Measurements from ENCODE around the gene C1orf74.

DNA sequence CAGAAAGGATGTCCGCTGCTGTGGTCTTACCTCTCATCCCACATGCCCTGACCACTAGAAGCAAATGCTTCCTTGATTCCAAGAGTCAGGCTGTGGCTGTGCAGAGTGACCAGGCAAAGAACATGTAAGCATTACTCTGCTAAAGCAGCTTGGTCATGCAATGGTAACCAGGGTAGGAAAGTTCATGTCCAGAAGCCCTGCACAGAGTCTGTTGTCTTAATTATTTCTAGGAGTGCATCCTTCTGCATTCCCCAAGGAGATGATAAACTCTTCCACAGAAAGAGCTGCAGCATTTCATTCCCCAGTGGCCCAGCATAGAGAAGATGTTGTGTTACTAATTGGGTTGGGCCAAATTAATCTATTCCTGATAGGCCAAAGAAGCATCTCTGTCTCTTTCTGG is 33.3 kb upstream of the C1orf74 start:
- TF ChIP-seq, protein P1, sequence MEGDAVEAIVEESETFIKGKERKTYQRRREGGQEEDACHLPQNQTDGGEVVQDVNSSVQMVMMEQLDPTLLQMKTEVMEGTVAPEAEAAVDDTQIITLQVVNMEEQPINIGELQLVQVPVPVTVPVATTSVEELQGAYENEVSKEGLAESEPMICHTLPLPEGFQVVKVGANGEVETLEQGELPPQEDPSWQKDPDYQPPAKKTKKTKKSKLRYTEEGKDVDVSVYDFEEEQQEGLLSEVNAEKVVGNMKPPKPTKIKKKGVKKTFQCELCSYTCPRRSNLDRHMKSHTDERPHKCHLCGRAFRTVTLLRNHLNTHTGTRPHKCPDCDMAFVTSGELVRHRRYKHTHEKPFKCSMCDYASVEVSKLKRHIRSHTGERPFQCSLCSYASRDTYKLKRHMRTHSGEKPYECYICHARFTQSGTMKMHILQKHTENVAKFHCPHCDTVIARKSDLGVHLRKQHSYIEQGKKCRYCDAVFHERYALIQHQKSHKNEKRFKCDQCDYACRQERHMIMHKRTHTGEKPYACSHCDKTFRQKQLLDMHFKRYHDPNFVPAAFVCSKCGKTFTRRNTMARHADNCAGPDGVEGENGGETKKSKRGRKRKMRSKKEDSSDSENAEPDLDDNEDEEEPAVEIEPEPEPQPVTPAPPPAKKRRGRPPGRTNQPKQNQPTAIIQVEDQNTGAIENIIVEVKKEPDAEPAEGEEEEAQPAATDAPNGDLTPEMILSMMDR (IDR thresholded peaks at IDR 0.05; ENCODE audit: low read length): no peak
- no peak for TF ChIP-seq EZH2 (IDR thresholded peaks at IDR 0.05; ENCODE audit: borderline replicate concordance, low read length)

Data from OCI-LY1 (cell line).